HG03280 (cell line): ENCODE measurements around the gene BROX.
A peak's percentile ranks its signal among the peaks of the same experiment; 100 is the strongest.

Source experiments
- ATAC-seq: cut with Tn5 transposase; IDR thresholded peaks from one replicate; pipeline ENCODE4 v1.9.1; 2021; ENCODE audit warnings: mild to moderate bottlenecking, moderate library complexity; ENCODE audit not compliant: unreplicated experiment

Gene BROX

GRCh38 chr1:222769971-222770620, 57.7 kb downstream of the BROX start:
- ATAC-seq = no peak

DNA sequence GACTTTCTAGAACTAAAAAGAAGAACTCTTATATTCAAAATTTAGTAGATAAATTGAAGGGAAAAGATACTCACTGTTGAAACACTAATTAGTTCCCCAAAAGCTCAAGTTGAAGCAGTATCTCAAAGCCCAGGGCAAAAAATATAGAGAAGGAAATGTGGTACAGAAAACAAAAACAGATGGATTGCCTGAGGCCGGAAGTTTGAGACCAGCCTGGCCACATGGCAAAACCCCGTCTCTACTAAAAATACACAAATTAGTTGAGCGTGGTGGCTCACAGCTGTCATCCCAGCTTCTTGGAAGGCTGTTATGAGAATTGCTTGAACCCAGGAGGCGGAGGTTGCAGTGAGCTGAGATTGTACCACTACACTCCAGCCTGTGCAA, 60.6 kb downstream of the BROX start:
- peak; percentile 75 for ATAC-seq

- ATAC-seq = no peak
These were observed 65.1 kb downstream of the BROX start for GRCh38 chr1:222777463-222777862.

DNA sequence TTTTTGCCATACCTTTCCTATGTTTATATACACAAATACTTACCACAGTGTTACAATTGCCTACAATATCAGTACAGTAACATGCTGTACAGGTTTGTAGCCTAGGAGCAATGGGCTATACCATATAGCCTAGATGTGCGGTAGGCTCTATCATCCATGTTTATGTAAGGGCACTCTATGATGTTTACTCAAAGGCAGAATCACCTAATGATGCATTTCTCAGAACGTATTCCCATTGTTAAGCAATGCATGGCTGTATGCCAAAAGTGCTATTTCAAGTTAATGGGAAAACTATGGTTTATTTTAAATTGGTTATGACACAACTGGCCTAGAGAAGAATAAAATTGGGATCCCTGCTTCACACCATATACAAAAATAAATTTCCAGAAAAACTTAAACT, 65.6 kb downstream of the BROX start:
- ATAC-seq = no peak

GRCh38 chr1:222781251-222781650, 68.9 kb downstream of the BROX start:
- no peak for ATAC-seq

DNA sequence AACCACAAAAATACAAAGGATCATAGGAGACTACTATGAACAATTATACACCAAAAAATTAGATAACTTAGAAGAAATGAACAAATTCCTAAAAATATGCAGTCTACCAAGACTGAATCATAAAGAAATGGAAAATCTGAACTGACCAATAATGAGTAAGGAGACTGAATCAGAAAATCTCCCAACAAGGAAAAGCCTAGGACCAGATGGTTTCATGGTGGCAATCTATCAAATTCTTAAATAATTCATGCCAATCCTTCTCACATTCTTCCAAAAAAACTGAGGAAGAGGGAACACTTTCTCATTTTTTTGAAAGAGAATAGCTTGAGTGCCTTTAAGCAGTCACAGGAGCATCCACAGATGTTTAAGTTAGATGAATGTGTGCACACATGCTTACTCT, 70.7 kb downstream of the BROX start:
- no peak for ATAC-seq

DNA sequence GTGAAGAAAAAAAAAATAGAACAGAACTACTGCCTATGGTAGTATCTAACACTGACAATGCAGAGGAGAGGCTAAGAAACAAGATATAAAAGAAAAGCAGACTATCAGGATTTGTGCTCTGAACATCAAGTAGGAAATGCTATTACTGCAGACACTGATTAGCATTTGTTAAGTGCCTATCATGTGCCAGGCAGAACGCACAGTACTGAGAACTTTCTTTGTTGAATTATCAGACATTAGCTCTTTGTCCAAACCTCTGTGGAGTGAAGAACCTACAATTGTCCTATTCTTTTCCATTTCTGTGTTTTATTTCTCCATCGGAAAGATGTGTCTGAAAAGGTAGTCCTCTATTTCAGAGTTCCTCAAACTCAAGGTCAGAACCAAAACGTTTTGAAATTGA, 72.0 kb downstream of the BROX start:
- ATAC-seq = no peak
